Pancreas (tissue), 10 donors: ENCODE results near the gene APOL2. TPM values are rescaled to one million over a fixed set of nuclear protein-coding genes. Genes with fewer than 3 reads are reported as not detected.

Experiments
- ATAC-seq, 4 donors: fragments of 200-7000 bp; cut with Tn5 transposase; one replicate each; pipeline versions ENCODE4 v1.8.0 to v1.9.1; 2020; ENCODE audit warnings: mild to moderate bottlenecking in 4 of 4, moderate library complexity in 4 of 4
- DNase-seq, 6 donors: peaks; one replicate each; pipeline ENCODE4 v3.0.0-alpha.2; 2020
- FAIRE-seq: peaks from 2 replicates; lab custom pipeline; 2012; peaks lifted over from hg19 to GRCh38; lab: Jason Lieb, UNC
- H3K27ac ChIP-seq, 4 donors: fragments of 200-600 bp; sonication (generic); 1 replicate in 3 of 4; 2 replicates in 1 of 4; pipeline versions ENCODE4 v1.5.0 to v1.8.0; 2020
- H3K27me3 ChIP-seq, 4 donors: fragments of 200-600 bp; one replicate each; pipeline ENCODE4 v1.8.0; 2021
- H3K36me3 ChIP-seq, 3 donors: fragments of 200-600 bp; sonication (generic) in 1 of 3; one replicate each; pipeline versions ENCODE4 v1.5.0 to v1.8.0; 2020 to 2021
- H3K4me1 ChIP-seq, 3 donors: fragments of 200-600 bp; one replicate each; pipeline ENCODE4 v1.8.0; 2021
- H3K4me3 ChIP-seq, 4 donors: fragments of 200-600 bp; sonication (generic) in 2 of 4; one replicate each; pipeline versions ENCODE4 v1.5.0 to v1.8.0; 2020 to 2021
- H3K9me3 ChIP-seq, 4 donors: fragments of 200-600 bp; one replicate each; pipeline ENCODE4 v1.8.0; 2021
- CTCF ChIP-seq, 4 donors: fragments of 200-600 bp; sonication (generic) in 3 of 4; IDR thresholded peaks; one replicate each; pipeline versions ENCODE4 v1.5.0 to v1.8.0; 2021; ENCODE audit warnings: antibody characterized with exemption in 4 of 4
- WGBS, 2 donors: extraction: QIAGEN DNeasy Blood & Tissue Kit; methylation state at CpG; one replicate each; pipeline ENCODE4 v1.1.7; 2013; 5-methylcytosine and 5-hydroxymethylcytosine counted together
- intact Hi-C, 3 donors: fragments of 100-400 bp; cut with DNase I; formaldehyde crosslinking; loops; one replicate each; pipeline versions ENCODE4 v1.11.1 to v1.14.2; 2022
- polyA plus RNA-seq, 2 donors: library from polyadenylated mRNA; stranded (reverse); fragments of 200-250 nt; gene quantifications; one replicate each; pipeline ENCODE4 v1.2.3, GENCODE V29; 2013
- total RNA-seq, 6 donors: library from RNA; stranded (reverse); fragmentation: NEBNext Ultra II Directional in 4 of 6; extraction: Animal tissue kit (Norgen Biotek cat#: 25700) in 4 of 6; gene quantifications; one replicate each; pipeline versions ENCODE4 v1.2.1 to v1.2.4, GENCODE V29; 2021 to 2023
- donor health status: healthy with polysubstance abuse.
- donor health status: DM: no; HTN: no; CAD: no; lungs with moderate emphysema.
- donor health status: DM: no; HTN: no; CAD: no.
- donor health status: control.
- donor health status: control.
- donor health status: Bipolar disorder and iron deficiency.
- donor health status: DM: yes; HTN: yes; CAD: no.
- donor health status: DM: no; HTN: no; CAD: no.
- donor health status: DM: no; HTN: no; CAD: no.
- donor health status: DM: yes; HTN: yes; CAD: no.

APOL2 gene
- total and polyA plus RNA-seq, 8 donors = 6.3 to 23.4 (median 16.5) TPM

DNA sequence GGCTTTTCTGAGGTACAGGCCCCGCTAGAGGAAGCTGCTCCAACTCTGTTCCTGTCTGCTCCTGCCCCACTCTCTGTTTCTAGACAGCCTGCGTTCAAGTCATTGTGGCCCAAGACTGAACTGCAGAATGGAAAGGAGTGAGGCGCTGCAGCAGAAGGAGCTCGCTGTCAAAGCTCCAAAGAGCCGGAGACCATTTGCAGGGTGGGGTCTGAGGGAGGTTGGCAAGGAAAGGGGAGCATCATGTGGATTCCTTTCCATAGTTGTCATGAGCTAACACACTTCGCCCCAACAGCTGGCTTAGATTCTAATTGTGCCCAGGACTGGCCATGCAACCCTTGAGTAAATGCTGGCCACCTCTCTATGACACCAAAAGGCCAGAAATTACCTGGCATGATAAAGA, 56.5 kb downstream of the APOL2 start:
- H3K27me3 ChIP-seq = no peaks in the 10 kb centered on the region
- intact Hi-C loops = loop anchor here in 1 of 3 donors (5.0 kb wide), 1 partner anchor 36 kb away; no protein-coding TSS in a partner anchor
- no peak overlapping the region for H3K4me3 ChIP-seq
- TF ChIP-seq CTCF (IDR thresholded peaks at IDR 0.05) = no peak
- no peaks in the 10 kb centered on the region for H3K36me3 ChIP-seq
- no peak for ATAC-seq
- 90 to 94% methylated on average over 6 of the region's 6 CpGs for WGBS, 2 donors
- FAIRE-seq = no peak
- DNase-seq = no peak
- no peaks in the 10 kb centered on the region for H3K4me1 ChIP-seq
- H3K27ac ChIP-seq = no peak overlapping the region
- no peaks in the 10 kb centered on the region for H3K9me3 ChIP-seq

DNA sequence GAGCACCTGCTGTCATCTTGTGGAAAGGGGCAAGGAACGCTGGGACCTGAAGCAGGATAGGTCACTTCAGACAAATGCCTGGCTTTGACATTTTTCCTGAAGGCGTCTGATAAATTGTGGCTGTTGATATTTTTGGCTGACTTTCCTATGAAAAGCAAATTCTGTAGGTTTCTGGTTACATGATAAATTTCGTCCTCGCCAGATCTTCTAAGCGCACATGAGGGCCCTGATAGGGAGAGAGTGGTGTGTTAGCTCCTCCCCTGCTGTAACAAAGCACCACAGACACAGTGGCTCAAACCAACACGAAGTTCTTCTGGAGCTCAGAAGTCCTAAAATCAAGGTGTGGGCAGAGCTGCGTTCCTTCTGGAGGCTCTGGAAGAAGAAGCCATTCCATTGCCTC, 57.3 kb downstream of the APOL2 start:
- Histone ChIP-seq H3K9me3 (no peaks in the 10 kb centered on the region), H3K36me3 (no peaks in the 10 kb centered on the region), H3K27me3 (no peaks in the 10 kb centered on the region), H3K27ac (no peak overlapping the region), H3K4me1 (no peaks in the 10 kb centered on the region), H3K4me3 (no peak overlapping the region)
- FAIRE-seq (no peak), DNase-seq (no peak), ATAC-seq (no peak)
- intact Hi-C loops = loop anchor here in 1 of 3 donors (5.0 kb wide), 1 partner anchor 35 kb away; no protein-coding TSS in a partner anchor
- 28 to 36% methylated on average over 7 of the region's 7 CpGs for WGBS, 2 donors
- no peak for TF ChIP-seq CTCF (IDR thresholded peaks at IDR 0.05)

DNA sequence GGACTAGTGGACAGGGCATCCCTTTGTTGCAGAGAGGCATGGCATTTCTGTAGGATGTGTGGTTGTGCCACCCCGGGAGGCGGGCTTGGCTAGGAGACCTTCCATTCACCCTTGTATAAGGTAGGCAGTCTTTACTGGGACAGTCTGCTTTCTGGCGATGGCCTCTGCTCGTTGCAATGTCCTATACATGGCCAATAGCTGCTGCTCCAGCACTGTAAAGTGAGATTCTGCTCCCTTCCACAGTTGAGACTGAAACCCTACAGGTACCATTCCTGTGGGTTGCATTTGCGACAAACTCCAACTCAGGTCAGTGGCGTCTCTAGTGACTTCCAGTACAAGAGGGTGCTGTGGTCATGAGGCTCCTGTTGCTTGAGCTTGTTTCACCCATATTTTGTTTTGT, 58.4 kb downstream of the APOL2 start:
- ATAC-seq (no peak), DNase-seq (no peak), FAIRE-seq (no peak)
- H3K27ac ChIP-seq = no peak overlapping the region
- H3K4me3 ChIP-seq = no peak overlapping the region
- no peaks in the 10 kb centered on the region for H3K9me3 ChIP-seq
- no peaks in the 10 kb centered on the region for H3K36me3 ChIP-seq
- no peaks in the 10 kb centered on the region for H3K27me3 ChIP-seq
- WGBS, 2 donors = 78 to 85% methylated on average over 6 of the region's 6 CpGs
- intact Hi-C loops = loop anchor here in 1 of 3 donors (5.0 kb wide), 1 partner anchor 34 kb away; no protein-coding TSS in a partner anchor
- no peaks in the 10 kb centered on the region for H3K4me1 ChIP-seq
- TF ChIP-seq CTCF (IDR thresholded peaks at IDR 0.05) = no peak

DNA sequence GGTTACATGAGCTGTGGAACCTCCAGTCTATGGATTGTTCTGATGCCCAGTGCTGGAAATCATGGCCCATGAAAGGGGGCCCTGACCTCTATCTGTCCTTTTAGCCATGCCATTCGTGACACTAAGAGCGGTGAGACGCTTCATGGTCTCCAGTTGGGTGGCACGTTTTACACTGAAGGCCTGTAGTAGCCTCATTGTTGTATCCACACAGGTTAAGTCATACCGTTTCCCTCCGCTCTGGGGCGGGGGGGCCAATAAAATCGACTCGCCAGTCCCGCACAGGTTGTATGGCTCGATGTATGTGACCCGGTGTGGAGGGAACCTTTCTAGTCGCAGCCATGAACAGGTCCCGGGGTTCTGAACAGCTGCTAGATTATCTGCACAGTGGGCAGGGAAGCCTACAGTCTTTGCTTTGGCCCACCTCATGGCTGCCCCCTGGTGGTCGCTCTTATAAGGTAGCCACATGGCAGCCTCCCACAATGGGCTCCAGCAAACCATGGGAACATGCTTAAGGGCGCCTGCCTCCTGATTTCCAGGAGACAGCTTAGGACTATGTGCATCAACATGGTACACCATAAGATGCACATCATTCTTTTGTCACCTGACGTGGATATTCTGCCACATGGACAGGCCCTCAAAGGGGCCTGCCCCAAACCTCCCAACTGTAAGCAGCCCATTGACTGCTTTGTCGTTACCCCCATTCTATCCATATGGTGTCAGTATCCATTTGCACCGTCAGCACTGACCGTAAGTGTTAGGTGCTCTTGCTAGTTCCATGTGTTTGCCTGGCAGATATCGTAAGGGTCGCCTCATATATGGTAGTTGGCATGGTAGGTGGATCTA, 59.1 kb downstream of the APOL2 start:
- 45 to 47% methylated on average over 22 of the region's 22 CpGs for WGBS, 2 donors
- intact Hi-C loops = loop anchor here in 1 of 3 donors (5.0 kb wide), 1 partner anchor 33 kb away; no protein-coding TSS in a partner anchor

More for the DNA sequence above, 59.1 kb downstream of the APOL2 start:
- FAIRE-seq (no peak), DNase-seq (peak; percentile 70 to 97 (median 86)), ATAC-seq (peak; percentile 93 to 99 (median 97))
- H3K27ac ChIP-seq = no peak overlapping the region
- peak; percentile 86 to 91 (median 89) for TF ChIP-seq CTCF (IDR thresholded peaks at IDR 0.05)
- no peaks in the 10 kb centered on the region for H3K36me3 ChIP-seq
- no peak overlapping the region for H3K4me3 ChIP-seq
- no peaks in the 10 kb centered on the region for H3K9me3 ChIP-seq
- no peaks in the 10 kb centered on the region for H3K4me1 ChIP-seq
- no peaks in the 10 kb centered on the region for H3K27me3 ChIP-seq
